Subcutaneous abdominal adipose tissue (tissue), 5 donors: Measurements from ENCODE around the gene ALKBH1.
"Not testable (repeated sequence)": the region's sequence is repeated elsewhere in the genome, so short reads cannot be mapped to it uniquely, and the experiment has no call there.

Source experiments
- H3K27ac ChIP-seq: one replicate; pipeline ENCODE4 v1.7.0; 2013; ENCODE audit warnings: low read depth, mild to moderate bottlenecking, inconsistent platforms, low read length, moderate library complexity
- H3K27me3 ChIP-seq, 5 donors: one replicate each; pipeline ENCODE4 v1.7.0; 2013; ENCODE audit warnings: low read length in 5 of 5, inconsistent platforms in 1 of 5; ENCODE audit not compliant: control insufficient read depth in 5 of 5, insufficient read depth in 4 of 5
- H3K36me3 ChIP-seq, 5 donors: one replicate each; pipeline ENCODE4 v1.7.0; 2013; ENCODE audit warnings: low read length in 5 of 5; ENCODE audit not compliant: control insufficient read depth in 5 of 5, insufficient read depth in 5 of 5
- H3K4me1 ChIP-seq, 5 donors: one replicate each; pipeline ENCODE4 v1.7.0; 2013; ENCODE audit warnings: low read length in 5 of 5, mild to moderate bottlenecking in 3 of 5, moderate library complexity in 1 of 5; ENCODE audit not compliant: control insufficient read depth in 5 of 5, insufficient read depth in 5 of 5
- H3K4me3 ChIP-seq, 5 donors: one replicate each; pipeline ENCODE4 v1.7.0; 2013; ENCODE audit warnings: low read length in 5 of 5, low read depth in 1 of 5
- H3K9ac ChIP-seq, 5 donors: one replicate each; pipeline ENCODE4 v1.7.0; 2013; ENCODE audit warnings: low read length in 5 of 5, mild to moderate bottlenecking in 4 of 5, moderate library complexity in 3 of 5
- H3K9me3 ChIP-seq, 5 donors: one replicate each; pipeline ENCODE4 v1.7.0; 2013; ENCODE audit warnings: low read length in 5 of 5; ENCODE audit not compliant: control insufficient read depth in 5 of 5
- donor health status: healthy.
- donor health status: healthy.
- donor health status: healthy.
- donor health status: healthy.
- donor health status: healthy.

The ALKBH1 gene

GRCh38 chr14:77648520-77649200 lies 59.2 kb downstream of the ALKBH1 start:
- Histone ChIP-seq H3K27ac (no peak overlapping the region), H3K9ac (no peak overlapping the region), H3K9me3 (peaks cover 0 to 6% (median 0%) of the 10 kb centered on the region in 5 donors), H3K27me3 (no peaks in the 10 kb centered on the region), H3K4me3 (no peak overlapping the region), H3K4me1 (peaks cover 0 to 6% (median 3%) of the 10 kb centered on the region in 5 donors), H3K36me3 (no peaks in the 10 kb centered on the region)

GRCh38 chr14:77647853-77648252 lies 60.0 kb downstream of the ALKBH1 start:
- no peak overlapping the region for H3K27ac ChIP-seq
- H3K9ac ChIP-seq = no peak overlapping the region
- peaks cover 0 to 6% (median 0%) of the 10 kb centered on the region in 5 donors for H3K9me3 ChIP-seq
- no peaks in the 10 kb centered on the region for H3K36me3 ChIP-seq
- no peak overlapping the region for H3K4me3 ChIP-seq
- H3K4me1 ChIP-seq = peaks cover 0 to 3% (median 0%) of the 10 kb centered on the region in 5 donors
- H3K27me3 ChIP-seq = no peaks in the 10 kb centered on the region

- Histone ChIP-seq H3K27ac (no peak overlapping the region), H3K9me3 (peaks cover 0 to 6% (median 0%) of the 10 kb centered on the region in 5 donors), H3K9ac (no peak overlapping the region), H3K36me3 (no peaks in the 10 kb centered on the region), H3K4me1 (peaks cover 0 to 9% (median 7%) of the 10 kb centered on the region in 5 donors), H3K27me3 (no peaks in the 10 kb centered on the region), H3K4me3 (no peak overlapping the region)
These were observed 60.9 kb downstream of the ALKBH1 start for GRCh38 chr14:77646907-77647306.

- Histone ChIP-seq H3K4me1 (peaks cover 0 to 19% (median 15%) of the 10 kb centered on the region in 5 donors), H3K4me3 (no peak overlapping the region), H3K36me3 (no peaks in the 10 kb centered on the region), H3K9me3 (peaks cover 0 to 6% (median 0%) of the 10 kb centered on the region in 5 donors), H3K27me3 (no peaks in the 10 kb centered on the region), H3K27ac (no peak overlapping the region), H3K9ac (no peak overlapping the region)
These were observed 62.1 kb downstream of the ALKBH1 start for GRCh38 chr14:77645520-77646230.

- no peaks in the 10 kb centered on the region for H3K36me3 ChIP-seq
- peak overlapping the region in 3 of 5 donors; percentile 55 to 80 (median 71) for H3K9ac ChIP-seq
- no peaks in the 10 kb centered on the region for H3K27me3 ChIP-seq
- H3K4me3 ChIP-seq = peak overlapping the region; percentile 64 to 77 (median 75)
- H3K9me3 ChIP-seq = peaks cover 0 to 6% (median 4%) of the 10 kb centered on the region in 5 donors
- H3K27ac ChIP-seq = peak overlapping the region; percentile 89
- H3K4me1 ChIP-seq = peaks cover 0 to 27% (median 15%) of the 10 kb centered on the region in 5 donors
These were observed 65.4 kb downstream of the ALKBH1 start for GRCh38 chr14:77642407-77642806.

- H3K9me3 ChIP-seq = peaks cover 0 to 4% (median under 1%) of the 10 kb centered on the region in 5 donors
- H3K9ac ChIP-seq = peak overlapping the region; percentile 38 to 80 (median 71)
- peak overlapping the region; percentile 89 for H3K27ac ChIP-seq
- peak overlapping the region; percentile 64 to 77 (median 75) for H3K4me3 ChIP-seq
- peaks cover 0 to 29% (median 15%) of the 10 kb centered on the region in 5 donors for H3K4me1 ChIP-seq
- H3K36me3 ChIP-seq = no peaks in the 10 kb centered on the region
- H3K27me3 ChIP-seq = no peaks in the 10 kb centered on the region
These were observed 66.1 kb downstream of the ALKBH1 start for GRCh38 chr14:77641534-77642341.

GRCh38 chr14:77640756-77641533 lies 66.9 kb downstream of the ALKBH1 start:
- Histone ChIP-seq H3K9me3 (peaks cover 0 to 4% (median 0%) of the 10 kb centered on the region in 5 donors), H3K27me3 (no peaks in the 10 kb centered on the region), H3K36me3 (no peaks in the 10 kb centered on the region), H3K9ac (peak overlapping the region in 3 of 5 donors; percentile 55 to 73 (median 71)), H3K27ac (peak overlapping the region; percentile 89), H3K4me3 (peak overlapping the region; percentile 64 to 77 (median 75)), H3K4me1 (peaks cover 0 to 29% (median 15%) of the 10 kb centered on the region in 5 donors)

- H3K4me3 ChIP-seq = no peak overlapping the region
- peaks cover 0 to 29% (median 15%) of the 10 kb centered on the region in 5 donors for H3K4me1 ChIP-seq
- no peak overlapping the region for H3K27ac ChIP-seq
- no peaks in the 10 kb centered on the region for H3K36me3 ChIP-seq
- H3K9ac ChIP-seq = no peak overlapping the region
- H3K9me3 ChIP-seq = peaks cover 0 to 4% (median 4%) of the 10 kb centered on the region in 5 donors
- H3K27me3 ChIP-seq = no peaks in the 10 kb centered on the region
These were observed 69.1 kb downstream of the ALKBH1 start for GRCh38 chr14:77638771-77639171.

- H3K4me3 ChIP-seq, H3K27ac ChIP-seq, H3K9me3 ChIP-seq, H3K27me3 ChIP-seq, H3K36me3 ChIP-seq, H3K9ac ChIP-seq: not testable (repeated sequence)
- peaks cover 0 to 15% (median 0%) of the 10 kb centered on the region in 5 donors for H3K4me1 ChIP-seq
These were observed 72.0 kb downstream of the ALKBH1 start for GRCh38 chr14:77635869-77636268.
